HG03060 (cell line): ENCODE measurements around the gene UPK1A.
A peak's percentile ranks its signal among the peaks of the same experiment; 100 is the strongest.
"Not testable (repeated sequence)": the region's sequence is repeated elsewhere in the genome, so short reads cannot be mapped to it uniquely, and the experiment has no call there.

ENCODE experiments used
- ATAC-seq: cut with Tn5 transposase; IDR thresholded peaks from one replicate; pipeline ENCODE4 v1.9.1; 2021; ENCODE audit warnings: low read depth, moderate number of reproducible peaks; ENCODE audit not compliant: unreplicated experiment

UPK1A gene

DNA sequence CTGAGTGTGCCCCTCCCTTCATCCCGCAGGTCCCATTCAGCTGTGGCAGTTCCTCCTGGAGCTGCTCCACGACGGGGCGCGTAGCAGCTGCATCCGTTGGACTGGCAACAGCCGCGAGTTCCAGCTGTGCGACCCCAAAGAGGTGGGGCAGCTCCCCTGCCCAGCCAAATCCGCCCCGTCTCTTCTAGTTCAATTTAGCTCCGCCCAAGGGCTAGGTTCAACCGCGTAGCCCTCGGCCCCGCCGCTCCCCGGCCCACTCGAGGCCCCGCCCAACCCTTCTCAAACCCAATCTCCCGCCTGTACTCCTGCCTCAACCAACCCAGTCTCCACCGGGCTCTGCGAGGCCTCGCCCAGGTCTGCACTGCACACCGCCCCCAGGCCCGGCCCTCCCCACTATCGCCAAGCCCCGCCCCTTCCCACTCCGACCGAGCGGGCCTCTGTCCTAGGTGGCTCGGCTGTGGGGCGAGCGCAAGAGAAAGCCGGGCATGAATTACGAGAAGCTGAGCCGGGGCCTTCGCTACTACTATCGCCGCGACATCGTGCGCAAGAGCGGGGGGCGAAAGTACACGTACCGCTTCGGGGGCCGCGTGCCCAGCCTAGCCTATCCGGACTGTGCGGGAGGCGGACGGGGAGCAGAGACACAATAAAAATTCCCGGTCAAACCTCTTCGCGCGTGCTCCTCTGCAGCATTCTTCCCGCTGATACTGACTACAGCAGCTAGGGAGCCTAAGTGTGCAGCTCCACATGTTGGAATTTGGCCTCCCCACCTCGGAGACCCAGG lies 21.9 kb upstream of the UPK1A start:
- peak; percentile 24 for ATAC-seq

GRCh38 chr19:35644987-35645679 lies 21.2 kb upstream of the UPK1A start:
- no peak for ATAC-seq

DNA sequence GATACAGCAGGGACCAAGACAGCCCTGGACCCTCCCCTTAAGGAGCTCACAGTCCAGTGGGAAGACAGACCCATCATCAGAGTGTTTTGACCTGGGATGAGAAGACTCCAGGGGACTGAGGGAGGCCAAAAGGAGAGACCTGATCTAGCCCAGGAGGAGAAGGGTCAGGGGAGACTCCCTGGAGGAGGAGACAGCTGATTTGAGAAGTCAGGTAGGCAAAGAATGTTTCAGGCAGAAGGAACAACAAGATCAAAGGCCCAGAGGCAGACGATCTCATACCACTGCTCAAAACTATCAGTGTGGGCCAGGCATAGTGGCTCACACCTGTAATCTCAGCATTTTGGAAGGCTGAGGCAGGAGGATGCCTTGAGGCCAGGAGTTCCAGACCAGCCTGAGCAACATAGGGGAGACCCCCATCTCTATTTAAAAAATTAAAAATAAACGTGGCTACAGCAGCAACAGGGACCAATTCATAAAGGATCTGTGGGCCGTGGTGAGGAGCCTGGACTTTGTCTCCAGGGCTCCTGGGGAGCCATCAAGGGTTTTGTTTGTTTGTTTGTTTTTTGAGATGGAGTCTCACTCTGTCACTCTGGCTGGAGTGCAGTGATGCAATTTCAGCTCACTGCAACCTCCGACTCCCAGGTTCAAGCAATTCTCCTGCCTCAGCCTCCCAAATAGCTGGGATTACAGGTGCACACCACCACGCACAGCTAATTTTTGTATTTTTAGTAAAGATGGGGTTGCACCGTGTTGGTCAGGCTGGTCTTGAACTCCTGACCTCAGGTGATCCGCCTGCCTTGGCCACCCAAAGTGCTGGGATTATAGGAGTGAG lies 20.4 kb upstream of the UPK1A start:
- ATAC-seq = no peak

- ATAC-seq = peak; percentile 41
These were observed 18.0 kb upstream of the UPK1A start, which contains the start of gene COX6B1 for GRCh38 chr19:35648017-35648961. COX6B1 (plus strand) TSS chr19:35648323; CDS start chr19:35651244, 2,921 bp downstream.

- no peak for ATAC-seq
These were observed 15.7 kb upstream of the UPK1A start for GRCh38 chr19:35650581-35650980.

- not testable (repeated sequence) for ATAC-seq
These were observed 11.5 kb upstream of the UPK1A start for GRCh38 chr19:35654828-35655227.

DNA sequence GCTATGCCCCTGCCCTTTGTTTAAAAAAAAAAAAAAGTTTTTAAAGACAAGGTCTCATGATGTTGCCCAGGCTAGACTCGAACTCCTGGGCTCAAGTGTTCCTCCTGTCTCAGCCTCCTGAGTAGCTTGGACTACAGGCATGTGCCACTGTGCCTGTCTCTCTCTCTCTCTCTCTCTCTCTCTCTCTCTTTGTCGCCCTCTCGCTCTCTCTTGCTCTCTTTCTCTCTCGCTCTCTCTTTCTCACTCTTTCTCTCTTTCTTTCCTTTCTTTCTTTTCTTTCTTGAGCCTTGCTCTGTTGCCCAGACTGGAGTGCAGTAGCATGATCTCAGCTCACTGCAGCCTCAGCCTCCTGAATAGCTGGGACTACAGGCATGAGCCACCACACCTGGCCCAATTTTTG lies 10.7 kb upstream of the UPK1A start:
- no peak for ATAC-seq

GRCh38 chr19:35656700-35657099 lies 9.6 kb upstream of the UPK1A start:
- ATAC-seq = no peak

GRCh38 chr19:35657904-35658700 lies 8.2 kb upstream of the UPK1A start:
- no peak for ATAC-seq

DNA sequence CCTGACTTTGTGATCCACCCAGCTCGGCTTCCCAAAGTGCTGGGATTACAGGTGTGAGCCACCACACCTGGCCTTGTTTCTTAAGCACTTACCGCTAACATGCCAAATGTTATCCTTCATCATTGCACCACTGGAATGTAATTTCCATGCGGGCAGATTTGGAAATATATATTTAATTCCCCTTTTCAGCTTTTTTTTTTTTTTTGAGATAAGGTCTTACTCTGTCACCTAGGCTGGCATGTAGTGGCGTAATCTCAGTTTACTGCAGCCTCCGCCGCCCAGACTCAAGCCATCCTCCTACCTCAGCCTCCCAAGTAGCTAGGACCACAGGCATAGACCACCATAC lies 4.3 kb upstream of the UPK1A start:
- no peak for ATAC-seq

GRCh38 chr19:35663981-35664380 lies 2.3 kb upstream of the UPK1A start:
- no peak for ATAC-seq

DNA sequence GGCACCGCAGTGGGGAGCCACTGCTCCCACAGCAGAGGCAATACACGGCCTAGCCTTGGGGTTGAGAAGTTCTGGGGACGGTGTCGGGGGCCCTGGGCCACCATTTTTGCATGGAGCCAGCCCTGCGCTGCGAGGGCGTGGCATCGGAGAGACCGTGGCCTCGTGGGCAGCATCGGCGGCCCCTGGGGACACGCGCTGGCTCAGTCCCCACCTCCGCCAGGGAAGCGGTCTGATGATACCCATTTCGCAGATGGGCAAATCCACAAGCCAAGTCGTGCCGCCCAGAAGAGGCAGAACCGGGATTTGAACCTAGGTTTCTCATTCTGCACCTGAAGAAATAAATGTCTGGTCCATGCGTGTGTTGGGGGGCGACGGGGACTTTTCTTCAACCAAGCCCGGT lies 1.2 kb upstream of the UPK1A start:
- no peak for ATAC-seq

- ATAC-seq = no peak
These were observed 713 bp upstream of the UPK1A start for GRCh38 chr19:35665604-35666003.

DNA sequence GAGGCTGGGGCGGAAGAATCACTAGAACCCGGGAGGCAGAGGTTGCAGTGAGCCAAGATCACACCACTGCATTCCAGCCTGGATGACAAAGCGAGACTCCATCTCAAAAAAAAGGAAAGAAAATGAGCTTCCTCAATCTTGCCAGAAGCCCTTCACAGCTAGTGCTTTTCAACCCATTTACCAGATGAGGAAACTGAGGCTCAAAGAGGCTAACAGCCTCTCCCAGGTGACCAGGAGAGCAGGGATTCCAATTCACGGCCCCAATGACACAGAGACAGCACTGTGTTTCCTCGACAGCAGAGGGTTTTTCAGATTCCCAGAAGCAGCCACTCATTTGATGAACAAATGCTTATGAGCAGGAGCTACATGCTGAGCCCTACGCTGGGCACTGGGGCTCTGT lies 3.2 kb downstream of the UPK1A start:
- ATAC-seq = no peak

GRCh38 chr19:35669974-35670373 lies 3.7 kb downstream of the UPK1A start:
- no peak for ATAC-seq

GRCh38 chr19:35670686-35671085 lies 4.4 kb downstream of the UPK1A start:
- ATAC-seq = no peak

DNA sequence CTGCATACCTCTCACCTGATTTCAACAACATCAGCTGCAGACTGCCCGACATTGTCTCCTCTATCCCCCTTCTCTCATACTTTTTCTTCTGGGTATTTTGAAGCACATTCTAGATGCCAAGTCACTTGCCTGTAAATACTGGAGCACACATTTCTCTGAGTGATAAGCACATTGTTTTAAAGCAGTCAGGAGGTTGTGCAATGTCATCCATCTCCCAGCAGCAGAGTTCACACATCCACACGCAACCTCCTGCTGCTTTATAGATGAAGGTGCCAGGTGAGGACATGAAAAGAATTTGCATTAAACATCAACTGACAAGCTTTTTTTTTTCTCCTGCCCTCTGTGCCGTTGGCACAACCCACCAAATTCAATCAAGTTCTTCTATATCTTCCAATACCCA lies 5.5 kb downstream of the UPK1A start:
- no peak for ATAC-seq

GRCh38 chr19:35673121-35673804 lies 6.9 kb downstream of the UPK1A start:
- ATAC-seq = no peak
